ENCODE data around the gene APOA4.

The APOA4 gene

DNA sequence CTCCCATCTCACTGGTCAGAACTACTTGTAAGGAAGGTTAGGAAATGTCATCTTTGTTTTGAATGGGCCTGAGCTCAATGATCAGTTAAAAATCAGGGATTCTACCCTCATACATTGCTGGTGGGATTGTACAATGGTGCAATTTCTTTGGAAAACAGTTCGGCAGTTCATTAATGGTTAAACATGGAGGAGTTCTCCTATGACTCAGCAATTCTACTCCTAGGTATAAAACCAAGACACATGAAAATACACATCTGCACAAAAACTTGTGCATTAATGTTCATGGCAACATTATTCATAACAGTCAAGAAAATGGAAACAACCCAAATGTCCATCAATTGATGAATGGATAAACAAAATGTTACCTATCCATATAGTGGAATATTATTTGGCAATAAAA lies 26.6 kb downstream of the APOA4 start:
- no peak overlapping the region for H3K4me3 ChIP-seq (replicated peaks; ENCODE audit: low read depth, low read length)
- TF ChIP-seq, protein P1, sequence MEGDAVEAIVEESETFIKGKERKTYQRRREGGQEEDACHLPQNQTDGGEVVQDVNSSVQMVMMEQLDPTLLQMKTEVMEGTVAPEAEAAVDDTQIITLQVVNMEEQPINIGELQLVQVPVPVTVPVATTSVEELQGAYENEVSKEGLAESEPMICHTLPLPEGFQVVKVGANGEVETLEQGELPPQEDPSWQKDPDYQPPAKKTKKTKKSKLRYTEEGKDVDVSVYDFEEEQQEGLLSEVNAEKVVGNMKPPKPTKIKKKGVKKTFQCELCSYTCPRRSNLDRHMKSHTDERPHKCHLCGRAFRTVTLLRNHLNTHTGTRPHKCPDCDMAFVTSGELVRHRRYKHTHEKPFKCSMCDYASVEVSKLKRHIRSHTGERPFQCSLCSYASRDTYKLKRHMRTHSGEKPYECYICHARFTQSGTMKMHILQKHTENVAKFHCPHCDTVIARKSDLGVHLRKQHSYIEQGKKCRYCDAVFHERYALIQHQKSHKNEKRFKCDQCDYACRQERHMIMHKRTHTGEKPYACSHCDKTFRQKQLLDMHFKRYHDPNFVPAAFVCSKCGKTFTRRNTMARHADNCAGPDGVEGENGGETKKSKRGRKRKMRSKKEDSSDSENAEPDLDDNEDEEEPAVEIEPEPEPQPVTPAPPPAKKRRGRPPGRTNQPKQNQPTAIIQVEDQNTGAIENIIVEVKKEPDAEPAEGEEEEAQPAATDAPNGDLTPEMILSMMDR (IDR thresholded peaks at IDR 0.05; ENCODE audit: low read depth, low read length, missing control alignments) = no peak
- DNase-seq (ENCODE audit: extremely low read depth, low read depth) = no peak

DNA sequence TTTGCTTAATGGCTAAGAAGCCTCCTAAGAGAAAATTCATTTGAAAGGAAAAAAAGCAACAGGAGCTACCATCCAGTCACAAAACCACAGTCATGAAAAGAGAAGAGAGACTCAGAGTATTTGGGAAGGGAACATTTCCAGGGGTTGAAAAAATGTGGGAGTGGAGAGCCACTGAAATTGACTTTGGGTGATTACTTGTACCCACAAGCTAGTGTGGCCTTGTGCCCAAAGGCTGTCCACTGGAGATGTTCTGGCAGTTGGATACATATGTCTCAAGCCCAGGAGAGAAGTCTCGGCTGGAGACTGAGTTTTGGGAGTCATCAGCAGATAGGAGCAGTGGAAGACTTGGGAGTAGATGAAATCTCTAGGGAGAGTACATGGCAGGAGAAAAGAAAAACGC lies 28.3 kb downstream of the APOA4 start:
- TF ChIP-seq, protein P1 (IDR thresholded peaks at IDR 0.05; ENCODE audit: low read depth, low read length, missing control alignments) = no peak
- DNase-seq (ENCODE audit: extremely low read depth, low read depth) = no peak
- no peak overlapping the region for H3K4me3 ChIP-seq (replicated peaks; ENCODE audit: low read depth, low read length)

DNA sequence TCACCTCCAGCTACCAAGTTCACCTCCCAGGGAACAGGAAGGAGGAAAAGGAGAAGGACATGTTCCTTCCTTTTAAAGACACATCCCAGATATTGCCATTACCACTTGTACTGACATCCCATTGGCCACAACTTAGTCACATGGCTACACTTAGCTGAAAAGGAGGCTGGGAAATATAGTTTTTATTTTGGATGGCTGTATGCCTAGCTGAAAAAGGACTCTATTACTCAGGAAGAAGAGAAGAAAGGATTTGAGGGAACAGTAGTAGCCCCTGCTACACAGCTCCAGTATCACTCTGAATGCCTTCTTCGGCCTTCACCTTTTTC lies 29.4 kb downstream of the APOA4 start:
- no peak overlapping the region for H3K4me3 ChIP-seq (replicated peaks; ENCODE audit: low read depth, low read length)
- no peak for DNase-seq (ENCODE audit: extremely low read depth, low read depth)
- TF ChIP-seq, protein P1 (IDR thresholded peaks at IDR 0.05; ENCODE audit: low read depth, low read length, missing control alignments) = no peak

DNA sequence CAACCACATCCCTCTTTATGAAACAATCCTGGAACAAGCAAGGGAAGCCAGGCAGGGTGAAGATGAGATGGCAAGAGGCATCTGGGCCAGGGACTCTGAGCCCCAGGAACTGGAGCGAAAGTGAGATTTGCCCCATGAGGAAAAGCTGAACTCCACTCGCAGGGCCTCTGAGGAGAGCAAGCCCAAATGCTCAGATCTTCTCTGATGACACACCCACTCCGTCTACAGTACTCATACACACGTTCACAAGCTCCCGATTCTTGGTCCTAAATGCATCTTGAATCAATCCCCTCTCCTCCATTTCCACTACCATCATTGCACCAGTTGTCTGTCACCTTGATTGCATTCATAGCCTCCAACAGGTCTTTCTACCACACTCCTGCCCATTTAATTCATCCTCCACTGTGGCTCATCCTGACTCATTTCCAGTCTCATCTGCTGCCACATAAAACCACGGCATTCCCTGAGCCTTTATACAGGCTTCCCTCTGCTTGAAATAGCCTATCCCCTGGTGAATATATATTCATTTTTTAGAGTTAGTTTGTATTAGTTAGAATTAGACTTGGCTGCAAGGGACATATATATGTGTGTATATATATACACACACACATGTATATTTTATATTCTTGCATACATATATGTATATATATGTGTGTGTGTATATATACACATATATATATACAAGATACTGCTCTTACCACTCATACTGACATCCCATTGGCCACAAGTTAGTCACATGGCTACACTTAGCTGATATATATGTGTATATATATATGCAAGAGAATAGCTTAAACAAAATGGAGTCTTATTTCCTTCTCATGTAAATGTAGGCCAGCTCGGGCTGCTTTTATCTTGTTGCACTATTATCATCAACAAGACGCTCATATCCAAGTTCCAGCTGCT lies 30.0 kb downstream of the APOA4 start:
- peak; percentile 27 for DNase-seq (ENCODE audit: extremely low read depth, low read depth)
- TF ChIP-seq, protein P1 (IDR thresholded peaks at IDR 0.05; ENCODE audit: low read depth, low read length, missing control alignments) = no peak

DNA sequence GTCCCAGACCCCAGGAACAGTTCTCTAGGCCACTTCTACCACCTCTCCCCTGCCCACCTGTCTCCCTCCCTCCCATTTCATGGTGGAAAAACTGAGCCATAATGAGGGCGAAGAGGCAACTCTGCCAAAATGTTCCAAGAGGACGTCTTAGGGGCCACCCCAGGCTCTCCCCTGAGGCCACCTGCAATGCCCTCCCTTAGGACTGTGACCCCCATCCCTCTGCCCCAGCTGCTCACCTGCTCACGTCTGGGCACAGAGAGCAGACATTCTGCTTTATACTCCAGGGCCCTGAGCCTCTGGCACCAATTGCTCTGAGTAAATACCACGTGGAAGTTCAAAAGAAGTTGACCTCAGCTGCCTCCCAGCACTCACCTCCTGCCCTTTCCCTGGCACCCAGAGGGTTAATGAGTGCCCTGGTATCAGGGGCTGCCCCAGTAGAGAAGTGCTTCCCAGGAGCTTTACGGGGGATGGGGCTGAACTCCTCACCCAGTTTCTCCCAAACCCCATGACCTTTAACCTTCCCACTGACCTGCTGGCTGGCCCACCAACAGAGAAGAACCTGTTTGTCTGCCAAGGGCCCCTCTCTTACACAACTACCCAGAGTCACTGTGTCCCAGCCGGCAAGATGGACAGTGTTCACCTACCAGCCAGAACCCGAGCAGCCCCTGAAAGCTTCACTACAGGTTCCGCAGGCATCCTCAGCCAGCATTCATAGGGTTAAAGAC lies 30.8 kb downstream of the APOA4 start:
- TF ChIP-seq, protein P1 (IDR thresholded peaks at IDR 0.05; ENCODE audit: low read depth, low read length, missing control alignments) = no peak
- DNase-seq (ENCODE audit: extremely low read depth, low read depth) = no peak
- no peak overlapping the region for H3K4me3 ChIP-seq (replicated peaks; ENCODE audit: low read depth, low read length)

More for the DNA sequence above, 30.0 kb downstream of the APOA4 start:
- H3K4me3 ChIP-seq (replicated peaks; ENCODE audit: low read depth, low read length) = no peak overlapping the region

DNA sequence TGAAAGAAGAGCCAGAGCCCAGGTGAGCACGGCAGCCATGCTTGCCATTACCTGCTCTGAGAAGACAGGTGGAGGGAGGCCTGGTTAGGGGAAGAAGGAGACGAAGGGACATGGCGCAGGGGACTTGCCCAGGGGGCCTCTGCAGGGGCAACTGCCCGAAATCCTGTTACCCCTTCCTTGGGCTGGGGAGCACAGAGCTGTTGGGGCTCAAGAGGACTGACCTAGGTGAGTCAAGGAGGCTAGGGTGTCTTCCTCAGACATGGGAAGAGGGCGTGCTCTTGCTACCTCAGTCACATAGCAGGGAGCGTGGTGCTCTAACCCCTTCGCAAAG lies 31.3 kb downstream of the APOA4 start, which contains the start of gene APOA5:
APOA5 (minus strand) TSS at position 67 of the 331 bp plus-strand sequence; CDS start at position 48, 19 bp downstream.
- no peak within 1 kb of the TSS for H3K4me3 ChIP-seq (replicated peaks; ENCODE audit: low read depth, low read length)
- TF ChIP-seq, protein P1 (IDR thresholded peaks at IDR 0.05; ENCODE audit: low read depth, low read length, missing control alignments) = no peak
- no peak for DNase-seq (ENCODE audit: extremely low read depth, low read depth)

Data from HFF-Myc (cell line).